ENCODE results near the gene CBY2.

- TF ChIP-seq POLR2A (IDR thresholded peaks at IDR 0.05; ENCODE audit: low read length) (no peak), GATA1 (IDR thresholded peaks at IDR 0.05; ENCODE audit: low read depth, low read length) (no peak)
Measured at GRCh38 chr13:45717349-45717748, 15.2 kb downstream of the CBY2 start.

All from erythroblast (primary cell).